Measurements from ENCODE around the gene SH3RF3. TPM values are rescaled to one million over a fixed set of nuclear protein-coding genes. Genes with fewer than 3 reads are reported as not detected.

SH3RF3 gene
- total and polyA plus RNA-seq, 10 of the 15 experiments (the other 5 are each of a cell fraction or from before 2014, with no cell fraction given) = 0.08 to 8.8 (median 2.3) TPM

- no peak for ATAC-seq
- FAIRE-seq = no peak
- H3K4me3 ChIP-seq = no peak overlapping the region
- no peaks in the 10 kb centered on the region for H3K79me2 ChIP-seq (ENCODE audit: control insufficient read depth, insufficient read depth, low read length)
- DNase-seq (ENCODE audit: low read depth, low spot score) = no peak
- RAD21 ChIA-PET (ENCODE audit: unreplicated experiment) = no interaction called here
- CTCF ChIA-PET = no interaction called here
- SMC1A ChIA-PET (ENCODE audit: uncharacterized antibody, unreplicated experiment) = no interaction called here
- no peak for TF ChIP-seq IKZF1 (conservative IDR thresholded peaks at IDR 0.05)
- no peak for TF ChIP-seq NBN (IDR thresholded peaks at IDR 0.05)
- TF ChIP-seq ZNF207 (IDR thresholded peaks at IDR 0.05; ENCODE audit: borderline replicate concordance) = no peak
- no peak for TF ChIP-seq KDM1A (IDR thresholded peaks at IDR 0.05; ENCODE audit: borderline replicate concordance)
- no peak for TF ChIP-seq ELK1 (IDR thresholded peaks at IDR 0.05; ENCODE audit: low read depth, low read length)
- TF ChIP-seq, protein P1, sequence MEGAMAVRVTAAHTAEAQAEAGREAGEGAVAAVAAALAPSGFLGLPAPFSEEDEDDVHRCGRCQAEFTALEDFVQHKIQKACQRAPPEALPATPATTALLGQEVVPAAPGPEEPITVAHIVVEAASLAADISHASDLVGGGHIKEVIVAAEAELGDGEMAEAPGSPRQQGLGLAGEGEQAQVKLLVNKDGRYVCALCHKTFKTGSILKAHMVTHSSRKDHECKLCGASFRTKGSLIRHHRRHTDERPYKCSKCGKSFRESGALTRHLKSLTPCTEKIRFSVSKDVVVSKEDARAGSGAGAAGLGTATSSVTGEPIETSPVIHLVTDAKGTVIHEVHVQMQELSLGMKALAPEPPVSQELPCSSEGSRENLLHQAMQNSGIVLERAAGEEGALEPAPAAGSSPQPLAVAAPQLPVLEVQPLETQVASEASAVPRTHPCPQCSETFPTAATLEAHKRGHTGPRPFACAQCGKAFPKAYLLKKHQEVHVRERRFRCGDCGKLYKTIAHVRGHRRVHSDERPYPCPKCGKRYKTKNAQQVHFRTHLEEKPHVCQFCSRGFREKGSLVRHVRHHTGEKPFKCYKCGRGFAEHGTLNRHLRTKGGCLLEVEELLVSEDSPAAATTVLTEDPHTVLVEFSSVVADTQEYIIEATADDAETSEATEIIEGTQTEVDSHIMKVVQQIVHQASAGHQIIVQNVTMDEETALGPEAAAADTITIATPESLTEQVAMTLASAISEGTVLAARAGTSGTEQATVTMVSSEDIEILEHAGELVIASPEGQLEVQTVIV (IDR thresholded peaks at IDR 0.05; ENCODE audit: borderline replicate concordance, partially characterized antibody) = no peak
- TF ChIP-seq SIX5 (IDR thresholded peaks at IDR 0.05; ENCODE audit: low read depth, low read length, severe bottlenecking) = no peak
- TF ChIP-seq ZNF274 (IDR thresholded peaks at IDR 0.05; ENCODE audit: insufficient read depth, insufficient read length) = no peak
- TF ChIP-seq GABPA (IDR thresholded peaks at IDR 0.05; ENCODE audit: low read depth) = no peak
- no peak for TF ChIP-seq PML (IDR thresholded peaks at IDR 0.05; ENCODE audit: low read length)
- no peak for TF ChIP-seq FOXK2 (IDR thresholded peaks at IDR 0.05)
- TF ChIP-seq TCF7 (IDR thresholded peaks at IDR 0.05; ENCODE audit: borderline replicate concordance) = no peak
- no peak for TF ChIP-seq IRF3 (IDR thresholded peaks at IDR 0.05)
- TF ChIP-seq JUNB (IDR thresholded peaks at IDR 0.05) = no peak
- H3K9me3 ChIP-seq (replicated peaks; ENCODE audit: control insufficient read depth, insufficient read depth, low read length) = no peaks in the 10 kb centered on the region
- H3K27me3 ChIP-seq (replicated peaks in 1 of 2; ENCODE audit: control insufficient read depth in 2 of 2, insufficient read depth in 2 of 2, low read length in 1 of 2) = no peaks in the 10 kb centered on the region
- no peak overlapping the region for H2AFZ ChIP-seq (ENCODE audit: control insufficient read depth, low read depth, low read length)
- no TSS peak for BruUV-seq (replicated peaks)
- WGBS (ENCODE audit: insufficient coverage, insufficient replicate concordance, low lambda C conversion rate, missing lambda C conversion rate) = 46% methylated on average over 19 of the region's 19 CpGs
- H4K20me1 ChIP-seq (ENCODE audit: control insufficient read depth, insufficient read depth) = no peaks in the 10 kb centered on the region; the same call in 1 of the 2 replicates
- no peaks in the 10 kb centered on the region for H3K36me3 ChIP-seq (ENCODE audit: control insufficient read depth in 2 of 2, insufficient read depth in 2 of 2, low read length in 1 of 2)
- H3K4me1 ChIP-seq (ENCODE audit: control insufficient read depth, insufficient read depth, low read length) = no peaks in the 10 kb centered on the region
- no peak overlapping the region for H3K9ac ChIP-seq (ENCODE audit: control insufficient read depth, insufficient read depth, low read length)
- no peak overlapping the region for H3K4me2 ChIP-seq (ENCODE audit: control insufficient read depth, insufficient read depth)
- intact Hi-C loops (cut with micrococcal nuclease; ENCODE audit: unreplicated experiment) = no loop called here
- in situ Hi-C loops (cut with MboI) = no loop called here
- H3K27ac ChIP-seq (ENCODE audit: control insufficient read depth, insufficient read depth) = no peak overlapping the region
- POLR2A ChIA-PET = no interaction called here
Observed at GRCh38 chr2:109411640-109412325, 282.8 kb downstream of the SH3RF3 start.

Data from GM12878 (cell line).